SK-MEL-5 (cell line): ENCODE data around the gene ZSCAN26. TPM values are rescaled to one million over a fixed set of nuclear protein-coding genes. Genes with fewer than 3 reads are reported as not detected.

ENCODE experiments used
- DNase-seq: peaks from one replicate; pipeline ENCODE4 v3.0.0-alpha.2; 2016; ENCODE audit warnings: low read depth, low spot score
- in situ Hi-C: cut with HindIII; loops from 2 replicates; pipeline ENCODE4 v1.10.0; 2016; ENCODE audit warnings: low sequenced_read_pairs, high pct_unique_total_duplicates, low pct_unique_long_range_greater_than_20kb
- polyA plus RNA-seq, 2 experiments: library from polyadenylated mRNA; depleted of rRNA; stranded (reverse); fragments of >200 nt; gene quantifications; 2 replicates each; pipeline ENCODE4 v1.2.3, GENCODE V29; 2015
- total RNA-seq: library from RNA; depleted of rRNA; stranded (reverse); fragments of >200 nt; shearing (Covaris generic); gene quantifications from 2 replicates; pipeline ENCODE4 v1.2.3, GENCODE V29; 2014; rRNA removed

The ZSCAN26 gene
- total RNA-seq, result 9.3 and 11.3 TPM in 2 replicates
- polyA plus RNA-seq (2015; cell fraction: cytosol; rRNA removed), result 4.1 and 4.3 TPM in 2 replicates
- 32.1 and 40.1 TPM in 2 replicates for polyA plus RNA-seq (2015; cell fraction: nucleus; rRNA removed)

DNA sequence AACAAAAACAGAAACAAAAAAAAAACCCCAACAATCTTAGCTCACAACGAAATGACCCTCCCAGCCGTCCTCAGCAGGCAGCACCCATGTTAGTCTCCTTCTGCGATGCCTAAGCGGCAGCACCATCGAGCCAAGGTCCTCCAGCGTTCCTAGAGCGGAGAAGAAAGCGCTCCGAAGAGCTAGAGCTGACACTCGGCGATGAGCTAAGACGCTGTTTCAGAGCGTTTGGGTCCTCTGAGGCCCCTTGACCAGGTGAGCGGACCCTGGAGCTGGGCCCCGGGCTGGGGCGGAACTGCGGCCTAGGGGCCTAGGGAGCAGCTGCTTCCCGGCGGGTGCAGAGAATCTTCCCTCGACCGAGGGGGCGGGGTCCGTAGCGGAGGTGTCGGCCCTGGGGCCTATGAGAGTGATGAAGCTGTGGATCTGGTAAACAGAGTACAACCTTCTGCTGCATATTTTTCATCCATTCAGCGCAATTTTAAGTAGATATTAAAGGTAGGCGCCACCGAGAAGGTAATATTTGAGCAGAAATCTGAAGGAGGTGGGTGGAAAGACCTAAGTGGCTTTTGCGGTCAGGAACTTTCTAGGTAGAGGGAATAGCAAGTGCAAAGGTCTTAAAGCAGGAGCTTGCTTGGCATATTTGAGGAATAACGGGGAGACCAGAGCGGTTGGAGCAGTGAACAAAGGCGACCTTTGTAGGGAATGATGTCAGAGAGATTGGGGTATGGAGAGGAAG is at the start of gene ZSCAN26:
Gene ZSCAN26 (plus strand): TSS at position 182 of the 733 bp plus-strand sequence. CDS start 4,777 bp downstream, outside the sequence.
- in situ Hi-C loops, result no loop called here

DNA sequence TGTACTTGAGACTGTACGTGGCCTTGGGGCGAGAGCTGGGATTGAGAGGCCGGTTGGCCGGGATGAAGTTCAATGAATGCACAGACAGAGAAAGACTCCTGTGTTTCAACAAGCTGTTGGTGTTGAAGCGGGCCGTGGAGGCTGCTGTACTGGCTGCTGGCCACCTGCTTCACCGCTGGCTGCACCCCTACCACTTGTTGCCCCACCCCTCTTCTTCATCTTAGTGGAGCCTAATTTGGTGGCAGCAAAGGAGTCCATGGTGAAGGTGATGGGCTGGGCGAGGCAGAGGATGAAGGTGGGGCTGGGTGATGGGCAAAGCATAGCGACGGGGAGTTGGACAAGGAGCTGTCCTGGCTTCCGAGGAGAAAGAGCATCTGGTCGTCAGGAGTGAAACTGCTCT is 49.1 kb upstream of the ZSCAN26 start:
- in situ Hi-C loops, result no loop called here
- DNase-seq, result no peak

More for the DNA sequence above, at the start of gene ZSCAN26:
- peak; percentile 89 for DNase-seq

DNA sequence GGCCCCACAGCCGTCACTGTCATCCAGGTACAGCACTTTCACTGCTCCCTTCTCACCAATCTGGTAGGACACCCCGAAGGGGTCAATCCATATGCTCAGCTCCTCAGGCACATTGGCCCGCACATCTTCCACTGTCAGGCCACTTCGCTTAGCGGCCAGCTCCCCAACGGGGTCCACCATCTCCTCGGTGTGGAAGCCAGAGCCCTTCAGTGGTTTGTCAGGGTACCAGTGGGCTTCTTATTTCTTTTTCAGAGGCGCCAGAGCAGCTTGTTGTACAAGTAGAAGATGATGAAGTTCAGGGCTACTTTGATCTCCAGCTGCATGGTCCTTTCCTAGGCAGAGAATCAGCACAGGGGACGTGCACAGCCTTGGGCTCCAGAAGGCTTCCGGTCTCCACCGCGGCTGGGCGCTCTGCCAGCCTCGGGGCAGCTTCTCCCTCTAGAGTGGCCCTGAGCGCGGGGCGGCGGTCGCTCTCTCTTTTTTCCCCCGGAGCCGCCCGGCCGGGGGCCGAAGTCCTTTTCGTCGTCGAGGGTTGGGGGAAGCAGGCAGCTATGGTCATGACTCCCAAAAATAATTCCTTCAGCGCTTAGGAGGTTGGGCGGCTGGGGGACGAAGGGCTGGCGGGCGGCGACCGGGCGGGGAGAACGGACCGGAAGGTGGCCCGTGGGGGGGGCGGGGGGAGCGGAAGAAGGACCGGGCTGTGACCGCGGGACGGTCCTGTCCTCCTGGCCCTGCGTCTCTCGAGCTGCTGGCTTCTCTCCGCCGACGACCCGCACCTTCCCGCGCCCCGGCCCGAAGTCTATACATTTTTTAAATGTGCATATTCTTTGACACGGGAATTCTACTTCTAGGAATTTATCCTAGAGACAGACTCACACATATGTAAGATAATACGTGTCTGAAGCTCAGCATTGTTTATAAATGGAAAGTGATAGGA is 48.4 kb upstream of the ZSCAN26 start:
- in situ Hi-C loops, result no loop called here
- peak; percentile 57 for DNase-seq

DNA sequence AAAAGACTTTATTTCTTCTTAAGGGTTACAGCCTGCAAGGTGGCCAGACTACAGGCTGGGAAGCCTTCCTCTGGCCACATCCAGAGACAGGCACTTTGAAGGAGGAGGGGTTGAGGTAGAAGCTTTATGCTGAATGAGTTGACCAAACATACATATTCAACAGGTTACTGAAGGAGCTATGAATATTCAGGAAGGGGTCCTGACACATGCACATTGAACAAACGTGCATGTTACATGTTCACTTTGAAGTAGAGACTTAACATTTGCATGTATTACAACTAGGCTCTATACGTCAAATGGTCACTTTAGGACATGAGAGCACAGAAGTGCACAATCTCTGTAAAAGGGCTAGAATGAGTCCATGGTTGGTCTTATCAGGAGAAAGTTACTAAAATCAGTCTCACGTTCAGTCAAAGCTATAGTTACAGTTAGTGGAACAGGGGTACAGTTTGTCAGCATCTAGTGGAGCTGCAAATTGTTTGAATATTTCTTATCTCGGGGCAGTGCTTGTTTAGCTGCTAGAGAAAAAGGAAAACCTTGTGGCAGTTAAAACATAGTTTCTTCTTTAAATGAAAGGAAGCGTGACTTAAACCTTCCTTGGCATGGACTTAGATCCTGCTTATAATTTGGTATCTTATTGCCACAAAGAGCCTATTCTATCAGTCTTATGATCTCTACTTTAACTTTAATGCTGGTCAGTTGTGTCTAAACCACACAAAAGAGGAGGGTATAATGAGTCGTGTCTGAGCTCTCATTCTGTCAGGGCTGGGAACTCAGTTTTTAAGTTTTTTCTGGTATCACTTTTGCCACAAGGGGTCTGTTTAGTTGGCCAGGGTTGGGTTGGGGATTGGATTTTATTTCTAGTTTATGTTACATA is 46.4 kb upstream of the ZSCAN26 start:
- peak; percentile 62 for DNase-seq
- in situ Hi-C loops, result no loop called here

DNA sequence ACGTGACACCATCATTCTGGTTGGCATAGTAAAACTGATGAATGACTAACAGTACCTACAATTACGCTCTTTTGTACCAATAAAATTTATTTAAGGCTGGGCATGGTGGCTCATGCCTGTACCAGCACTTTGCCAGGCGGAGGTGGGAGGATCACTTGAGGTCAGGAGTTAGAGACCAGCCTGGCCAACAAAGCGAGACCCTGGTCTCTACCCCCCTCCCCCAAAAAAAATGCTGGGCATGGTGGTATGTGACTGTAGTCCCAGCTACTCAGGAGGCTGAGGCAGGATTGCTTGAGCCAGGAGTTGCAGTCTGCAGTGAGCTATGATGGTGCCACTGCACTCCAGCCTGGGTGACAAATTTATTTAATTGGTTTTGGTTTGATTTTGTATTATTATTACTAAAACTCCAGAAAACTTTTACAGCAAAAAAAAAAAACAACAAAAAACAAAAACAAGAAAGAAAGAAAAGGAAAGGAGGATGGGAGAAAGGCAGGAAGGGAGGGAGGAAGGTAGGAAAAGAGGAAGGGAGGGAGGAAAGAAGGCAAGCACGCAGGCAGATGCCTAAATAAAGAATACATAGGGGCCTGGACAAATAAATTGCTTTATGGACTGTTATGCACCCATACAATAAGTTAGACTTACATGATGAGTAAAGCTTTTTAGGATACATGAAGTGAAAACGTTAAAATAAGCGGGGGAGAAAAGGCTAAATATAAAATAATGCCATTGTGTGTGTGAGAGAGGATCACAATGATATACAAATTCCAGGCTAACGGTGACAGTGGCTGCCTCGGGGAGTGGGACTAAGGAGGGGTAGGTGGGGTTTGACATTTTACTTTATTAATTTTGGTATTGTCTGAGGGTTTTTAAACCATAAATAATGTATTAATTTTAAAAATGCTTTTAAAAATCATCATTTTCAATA is 42.5 kb upstream of the ZSCAN26 start:
- in situ Hi-C loops, result no loop called here
- DNase-seq, result no peak

DNA sequence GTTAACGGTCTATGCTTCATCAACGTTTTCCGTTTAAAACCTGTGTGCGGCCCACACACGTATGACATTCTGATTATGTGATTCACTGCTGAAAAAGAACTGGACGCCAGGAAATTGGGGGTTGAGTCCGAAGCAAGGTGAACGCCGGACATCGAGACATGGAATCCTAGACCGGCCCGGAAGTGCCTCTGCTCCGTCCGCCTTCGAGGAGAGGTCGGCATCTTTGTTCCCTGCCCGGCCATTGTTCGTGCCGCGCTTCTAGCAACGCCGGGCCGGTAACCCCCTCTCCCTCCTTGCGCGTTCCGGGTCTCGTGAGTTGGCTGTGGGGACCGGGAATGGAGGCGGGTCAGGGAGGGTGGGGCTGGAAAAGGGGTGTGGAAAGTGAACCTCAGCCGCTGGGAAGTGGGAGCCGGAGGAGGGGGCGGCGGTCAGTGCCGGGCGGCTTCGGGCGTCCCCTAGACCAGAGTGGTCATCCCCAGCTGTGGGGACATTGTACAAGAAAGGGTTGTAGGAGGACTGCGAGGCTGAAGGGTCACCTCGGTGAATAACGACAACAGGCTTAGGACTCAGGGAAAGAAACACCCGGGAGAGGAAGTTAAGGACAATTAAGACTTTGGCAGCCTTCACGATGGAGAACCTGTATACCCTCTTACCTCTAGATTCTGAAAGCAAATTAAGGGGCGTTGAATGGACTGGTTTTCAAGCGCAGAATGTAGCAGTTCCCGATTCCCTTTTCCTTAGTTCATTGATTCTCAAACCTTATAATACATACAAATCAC is 41.7 kb upstream of the ZSCAN26 start, which contains the start of gene ZSCAN9:
Gene ZSCAN9 (plus strand): TSS at position 220 of the 779 bp plus-strand sequence. CDS start 1,810 bp downstream, outside the sequence.
- in situ Hi-C loops, result no loop called here

DNA sequence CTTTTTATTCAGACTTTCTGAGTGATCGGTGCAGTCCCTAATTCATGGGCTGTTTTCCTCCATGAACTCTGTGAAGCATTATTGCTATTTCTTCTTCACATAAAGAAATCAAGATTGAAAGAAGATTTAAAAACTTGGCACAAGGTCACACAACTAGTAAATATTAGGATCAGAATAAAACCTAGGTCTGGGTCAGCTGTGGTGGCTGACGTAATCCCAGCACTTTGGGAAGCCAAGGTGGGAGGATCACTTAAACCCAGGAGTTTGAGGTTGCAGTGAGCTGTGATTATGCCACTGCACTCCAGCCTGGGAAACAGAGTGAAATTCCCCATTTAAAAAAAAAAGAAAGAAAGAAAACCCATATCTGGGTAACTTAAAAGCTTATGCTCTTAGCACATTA is 40.5 kb upstream of the ZSCAN26 start:
- no peak for DNase-seq
- in situ Hi-C loops, result no loop called here

More for the DNA sequence above, 41.7 kb upstream of the ZSCAN26 start, which contains the start of gene ZSCAN9:
- peak; percentile 79 for DNase-seq

DNA sequence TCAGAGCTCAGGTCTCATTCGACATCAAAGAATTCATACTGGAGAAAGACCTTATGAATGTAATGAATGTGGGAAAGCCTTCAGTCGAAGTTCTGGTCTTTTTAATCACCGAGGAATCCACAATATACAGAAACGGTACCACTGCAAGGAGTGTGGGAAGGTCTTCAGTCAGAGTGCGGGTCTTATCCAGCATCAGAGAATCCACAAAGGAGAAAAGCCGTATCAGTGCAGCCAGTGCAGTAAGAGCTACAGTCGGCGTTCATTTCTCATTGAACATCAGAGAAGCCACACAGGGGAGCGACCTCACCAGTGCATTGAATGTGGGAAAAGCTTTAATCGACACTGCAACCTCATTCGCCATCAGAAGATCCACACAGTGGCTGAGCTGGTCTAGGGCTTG is 34.2 kb upstream of the ZSCAN26 start:
- no peak for DNase-seq
- in situ Hi-C loops, result no loop called here

DNA sequence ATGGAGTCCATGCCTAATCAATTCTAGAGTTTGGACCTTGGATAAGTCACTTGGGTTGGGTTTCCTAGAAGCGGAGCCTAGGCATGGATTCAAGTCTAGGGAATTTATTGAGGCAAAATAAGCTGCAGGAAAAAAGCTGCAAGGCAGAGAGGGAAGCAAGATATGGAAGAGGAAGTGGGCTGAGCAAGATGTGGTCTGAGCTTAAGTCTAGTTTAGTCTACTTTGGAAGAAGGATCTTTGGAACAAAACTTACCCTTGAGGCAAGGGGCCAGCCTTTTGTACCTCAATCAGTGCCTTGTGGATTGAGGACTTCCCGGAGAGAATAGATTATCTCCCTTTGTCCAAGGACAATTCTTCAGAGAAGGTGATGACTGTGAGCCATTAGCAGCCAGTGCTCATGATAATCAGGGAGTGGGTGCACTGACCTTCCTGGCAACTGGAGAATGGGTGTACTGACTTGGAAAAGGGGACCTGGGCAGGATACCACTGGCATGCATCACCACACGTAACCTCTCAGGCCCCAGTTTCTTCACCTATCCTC is 31.0 kb upstream of the ZSCAN26 start:
- no peak for DNase-seq
- in situ Hi-C loops, result no loop called here

DNA sequence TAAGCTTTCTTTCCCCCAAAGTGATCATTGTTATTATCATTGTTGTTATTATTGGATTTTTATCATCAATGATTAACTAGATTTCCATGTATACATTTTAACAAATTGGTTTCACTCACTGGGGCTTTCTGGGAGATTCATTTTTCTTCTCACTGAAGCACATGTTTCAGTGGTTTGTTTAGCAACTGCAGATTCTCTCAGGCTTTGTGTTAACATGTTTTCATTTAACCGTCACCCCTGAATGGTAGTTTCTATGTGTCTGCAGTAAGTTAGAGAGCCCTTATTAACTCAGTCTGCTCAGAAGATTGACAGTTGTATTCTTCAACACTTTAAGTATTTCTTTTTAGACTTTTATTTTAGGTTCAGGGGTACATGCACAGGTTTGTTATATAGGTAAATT is 27.3 kb upstream of the ZSCAN26 start:
- DNase-seq, result no peak
- in situ Hi-C loops, result no loop called here

DNA sequence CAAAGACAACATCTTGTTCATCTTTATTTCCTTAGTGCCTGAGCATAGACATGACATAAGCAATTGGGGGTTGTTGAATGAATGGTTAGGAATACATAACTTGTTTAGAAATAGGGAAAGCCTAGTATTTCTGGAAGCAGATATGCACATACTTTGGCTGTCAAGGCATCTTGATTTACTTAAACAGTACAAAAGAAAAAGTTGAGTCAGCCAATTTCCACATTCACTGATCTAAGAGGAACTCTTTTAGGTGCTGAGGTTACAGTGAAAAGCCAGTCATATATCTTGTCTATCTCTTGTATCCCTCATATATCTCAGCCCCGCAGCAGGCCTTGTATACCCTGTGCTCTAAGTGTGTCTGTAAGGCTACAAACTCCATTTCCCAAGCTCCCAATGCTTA is 26.5 kb upstream of the ZSCAN26 start:
- in situ Hi-C loops, result no loop called here
- no peak for DNase-seq

DNA sequence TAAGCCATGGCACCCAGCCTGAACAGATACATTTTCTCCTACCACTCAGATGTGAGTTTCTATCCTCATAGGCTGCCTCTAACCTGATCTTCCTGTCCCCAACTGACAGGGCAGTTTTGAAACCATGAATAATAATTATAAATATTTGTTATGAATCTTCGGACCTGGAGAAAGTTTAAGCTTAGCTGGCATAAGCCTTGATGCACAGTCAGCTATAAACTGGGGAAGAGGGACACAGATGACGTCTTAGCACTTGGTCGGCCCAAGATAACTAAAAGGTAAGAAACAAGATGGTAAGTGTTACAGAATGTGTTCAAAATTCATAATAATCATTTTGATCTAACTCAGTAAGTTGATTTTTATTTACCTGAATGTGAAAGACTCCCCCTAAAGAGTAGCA is 23.0 kb upstream of the ZSCAN26 start:
- no peak for DNase-seq
- in situ Hi-C loops, result no loop called here

DNA sequence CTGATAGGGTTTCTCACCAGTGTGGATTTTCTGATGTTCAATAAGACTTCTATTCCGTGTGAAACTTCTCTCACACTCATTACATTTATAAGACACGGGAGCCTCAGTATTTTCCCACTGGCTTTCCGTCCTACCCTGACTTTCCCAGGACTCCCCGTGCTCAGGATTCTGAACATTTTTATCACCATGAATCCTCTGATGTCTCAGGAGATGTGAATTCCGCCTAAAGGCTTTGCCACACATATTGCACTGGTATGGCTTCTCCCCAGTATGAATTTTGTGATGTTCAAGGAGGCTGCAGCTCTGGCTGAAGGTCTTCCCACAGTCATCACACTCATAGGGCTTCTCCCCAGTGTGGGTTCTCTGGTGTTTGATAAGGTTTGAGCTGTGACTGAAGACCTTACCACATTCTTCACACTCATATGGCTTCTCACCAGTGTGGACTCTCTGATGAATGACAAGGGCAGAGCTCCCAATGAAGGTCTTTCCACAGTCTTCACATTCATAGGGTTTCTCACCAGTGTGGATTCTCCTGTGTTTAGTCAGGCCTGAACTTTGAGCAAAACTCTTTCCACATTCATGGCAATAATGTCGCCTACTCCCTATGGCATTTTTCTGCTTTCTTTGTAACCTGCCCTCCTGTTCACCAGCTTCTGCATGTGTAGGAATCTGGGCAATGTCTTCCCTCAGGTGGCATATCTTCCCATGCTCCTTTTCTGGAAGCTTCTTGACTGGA is 21.6 kb upstream of the ZSCAN26 start:
- no peak for DNase-seq
- in situ Hi-C loops, result no loop called here

DNA sequence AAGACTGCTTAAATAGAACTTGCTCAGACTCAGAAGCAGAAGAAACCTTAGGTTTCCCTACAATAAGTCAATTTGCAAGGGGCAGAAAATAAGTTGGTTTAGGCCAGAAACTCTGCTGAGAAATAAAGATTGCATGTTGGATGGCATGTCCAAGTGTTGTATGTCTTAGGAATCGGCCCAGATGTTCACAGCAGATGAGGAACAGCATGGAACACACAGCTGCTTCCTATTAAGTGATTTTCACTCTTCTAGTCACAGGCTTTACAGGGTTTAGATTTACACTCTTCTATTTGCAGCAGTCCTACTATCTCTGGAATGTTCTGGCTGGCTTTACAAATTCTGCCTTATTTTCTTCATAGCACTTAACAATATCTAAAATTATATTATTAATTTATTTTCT is 18.0 kb upstream of the ZSCAN26 start:
- no peak for DNase-seq
- in situ Hi-C loops, result no loop called here

DNA sequence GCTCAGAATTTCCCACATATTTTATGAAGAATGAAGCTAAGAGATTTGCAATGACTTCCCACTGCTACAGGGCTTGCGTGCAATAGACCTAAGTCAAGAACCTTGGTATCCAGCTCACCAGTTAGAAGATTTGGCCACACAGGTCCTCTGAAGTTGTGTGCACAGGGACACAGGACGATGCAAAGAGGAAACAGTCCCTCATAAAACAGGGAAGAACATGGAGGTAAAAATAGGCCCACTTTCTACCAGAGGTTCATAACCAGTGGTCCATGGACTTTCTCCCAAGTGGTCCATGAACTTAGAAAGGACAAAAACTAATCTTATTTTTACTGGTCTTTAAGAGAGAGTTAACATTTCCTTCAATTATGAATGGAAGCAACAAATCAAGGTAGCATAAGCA is 16.2 kb upstream of the ZSCAN26 start:
- no peak for DNase-seq
- in situ Hi-C loops, result no loop called here
